GM19324 (cell line): ENCODE data around the gene CABP4.
"Not testable (repeated sequence)": the region's sequence is repeated elsewhere in the genome, so short reads cannot be mapped to it uniquely, and the experiment has no call there.

Source experiments
- ATAC-seq: cut with Tn5 transposase; IDR thresholded peaks from one replicate; pipeline ENCODE4 v1.9.1; 2021; ENCODE audit warnings: mild to moderate bottlenecking, moderate library complexity; ENCODE audit not compliant: unreplicated experiment, low FRiP score

The CABP4 gene

DNA sequence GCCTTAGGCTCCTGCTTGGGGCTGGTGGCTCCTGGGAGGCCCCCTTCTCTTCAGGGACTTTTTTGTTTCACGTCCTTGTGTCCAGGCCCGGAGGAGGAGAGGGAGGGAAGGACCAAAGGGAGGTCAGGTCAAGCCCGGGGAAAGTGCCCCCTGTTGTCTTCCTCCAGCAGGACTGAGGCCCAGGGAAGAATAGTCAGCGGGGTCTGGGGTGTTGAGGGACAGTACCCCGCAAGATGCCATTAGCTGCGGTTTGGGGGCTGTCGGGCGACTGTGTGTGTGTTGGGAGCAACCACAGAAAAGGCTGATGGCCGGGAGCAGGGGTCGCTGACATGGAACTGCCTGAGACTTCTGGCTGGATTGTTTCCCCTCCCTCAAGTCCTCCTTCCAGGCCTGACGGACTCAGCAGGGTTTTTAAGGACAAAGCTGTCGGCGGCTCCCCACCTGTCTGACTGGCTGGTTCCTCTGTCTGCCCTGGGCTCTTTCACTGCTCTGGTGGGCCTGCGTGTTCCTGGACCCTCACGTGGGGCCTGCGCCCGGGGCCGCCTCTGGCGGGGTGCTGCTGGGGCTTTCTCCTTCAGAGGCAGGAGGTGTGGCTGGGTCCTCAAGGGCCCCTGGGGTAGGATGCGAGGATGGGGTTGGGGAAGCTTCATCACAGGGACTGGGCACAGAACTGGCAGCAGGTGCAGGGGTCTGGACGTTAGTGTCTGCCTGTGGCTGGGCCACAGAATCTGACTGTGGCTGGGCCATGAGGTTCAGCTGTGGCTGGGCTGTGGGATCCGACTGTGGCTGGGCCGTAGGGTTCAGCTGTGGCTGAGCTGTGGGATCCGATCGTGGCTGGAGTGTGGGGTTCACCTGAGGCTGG is 4.1 kb upstream of the CABP4 start:
- ATAC-seq = no peak

DNA sequence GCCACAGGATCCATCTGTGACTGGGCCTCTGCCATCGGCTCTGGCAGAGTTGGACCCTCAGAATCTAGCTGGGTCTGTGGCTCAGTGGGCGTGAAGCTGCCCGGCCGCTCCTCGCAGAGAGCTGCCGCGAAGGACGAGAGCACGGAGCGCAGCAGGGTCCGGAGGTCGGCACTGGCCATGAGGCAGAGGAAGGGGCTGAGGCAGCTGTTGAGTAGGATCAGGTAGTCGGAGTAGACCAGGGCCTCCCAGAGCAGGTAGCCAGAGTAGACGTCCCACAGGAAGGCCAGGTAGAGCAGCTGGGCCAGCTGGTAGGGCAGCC is 3.5 kb upstream of the CABP4 start:
- no peak for ATAC-seq

DNA sequence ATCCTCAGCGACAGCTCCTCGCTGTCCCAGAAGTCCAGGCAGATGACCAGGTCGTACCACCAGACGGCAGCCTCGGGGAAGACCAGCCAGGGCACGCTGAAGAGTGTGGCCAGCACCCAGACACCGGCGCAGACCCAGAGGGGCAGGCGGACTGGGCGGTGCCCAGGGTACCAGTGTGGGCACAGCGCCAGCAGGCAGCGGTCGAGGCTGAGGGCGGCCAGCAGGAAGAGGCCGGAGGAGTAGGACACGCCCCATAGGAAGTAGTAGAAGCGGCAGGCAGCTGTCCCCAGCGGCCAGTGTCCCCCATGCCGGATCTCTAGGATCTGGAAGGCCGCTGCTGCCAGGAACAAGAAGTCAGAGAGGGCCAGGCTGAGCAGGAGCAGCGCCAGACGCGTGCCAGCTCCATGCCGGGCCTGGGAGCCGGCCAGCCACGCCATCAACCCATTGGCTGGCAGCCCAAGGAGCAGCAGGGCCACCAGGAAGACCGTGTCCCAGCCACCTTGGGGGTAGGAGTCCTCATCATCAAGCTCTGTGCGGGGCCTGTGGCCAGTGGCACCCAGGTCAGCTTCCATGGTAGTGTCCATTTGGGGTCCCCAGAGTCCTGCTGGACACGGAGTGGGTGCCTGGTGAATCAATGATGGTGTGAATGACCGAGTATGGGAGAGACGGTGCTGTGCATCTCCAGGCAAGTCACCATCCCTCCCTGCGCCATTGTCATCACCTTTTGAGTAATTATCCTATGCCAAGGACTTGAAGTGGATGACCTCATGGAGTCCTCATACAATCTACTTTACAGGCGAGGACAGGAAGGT is 2.8 kb upstream of the CABP4 start, which contains the start of gene GPR152:
Gene GPR152, minus strand, starts transcription at position 589 of the 812 bp plus-strand sequence. Its CDS starts 5 bp downstream, at position 584.
- ATAC-seq = no peak

DNA sequence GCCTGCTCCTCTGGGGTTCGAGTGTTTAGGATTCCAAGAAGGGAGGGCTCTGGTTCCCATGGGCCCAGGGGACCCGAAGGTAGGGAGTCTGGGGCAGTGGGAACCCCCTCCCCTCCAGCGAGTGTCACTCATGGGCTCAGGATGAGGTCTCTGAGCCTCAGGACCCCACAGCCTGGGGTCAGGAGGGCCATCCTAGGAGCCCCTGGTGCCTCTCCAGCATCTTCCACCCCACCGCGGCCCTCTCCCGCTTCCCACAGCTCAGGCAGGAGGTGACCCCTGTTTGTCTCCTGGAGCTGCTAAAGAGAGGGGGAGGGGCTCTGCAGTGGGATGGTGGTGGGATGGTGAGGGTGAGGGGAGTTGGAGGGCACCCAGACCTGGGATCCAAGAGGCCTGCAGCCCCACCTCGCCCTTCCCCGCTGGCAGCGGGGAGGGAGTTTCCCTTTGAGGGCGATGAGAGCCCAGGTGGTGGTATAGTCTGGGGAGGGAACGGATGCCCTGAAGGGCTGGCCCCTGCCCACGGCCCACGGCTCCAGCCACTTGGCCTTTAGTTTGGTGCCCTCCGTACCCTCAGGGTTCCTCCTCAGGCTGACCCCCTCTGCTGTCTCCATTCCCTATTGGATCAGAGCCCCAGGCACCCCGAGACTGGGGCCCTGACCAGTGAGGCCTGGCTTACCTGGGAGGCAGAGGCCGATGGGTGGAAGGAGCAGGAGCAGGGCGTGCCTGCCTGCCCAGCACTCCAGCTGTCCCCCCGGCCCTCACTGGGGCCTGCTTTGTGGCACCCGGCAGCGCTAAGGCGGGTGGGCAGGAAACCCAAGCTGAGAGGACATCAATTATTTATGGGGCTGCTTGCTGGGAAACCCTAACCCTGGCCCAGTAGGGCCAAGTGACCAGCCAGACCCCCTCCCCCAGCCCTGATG is 1.1 kb upstream of the CABP4 start:
- no peak for ATAC-seq

DNA sequence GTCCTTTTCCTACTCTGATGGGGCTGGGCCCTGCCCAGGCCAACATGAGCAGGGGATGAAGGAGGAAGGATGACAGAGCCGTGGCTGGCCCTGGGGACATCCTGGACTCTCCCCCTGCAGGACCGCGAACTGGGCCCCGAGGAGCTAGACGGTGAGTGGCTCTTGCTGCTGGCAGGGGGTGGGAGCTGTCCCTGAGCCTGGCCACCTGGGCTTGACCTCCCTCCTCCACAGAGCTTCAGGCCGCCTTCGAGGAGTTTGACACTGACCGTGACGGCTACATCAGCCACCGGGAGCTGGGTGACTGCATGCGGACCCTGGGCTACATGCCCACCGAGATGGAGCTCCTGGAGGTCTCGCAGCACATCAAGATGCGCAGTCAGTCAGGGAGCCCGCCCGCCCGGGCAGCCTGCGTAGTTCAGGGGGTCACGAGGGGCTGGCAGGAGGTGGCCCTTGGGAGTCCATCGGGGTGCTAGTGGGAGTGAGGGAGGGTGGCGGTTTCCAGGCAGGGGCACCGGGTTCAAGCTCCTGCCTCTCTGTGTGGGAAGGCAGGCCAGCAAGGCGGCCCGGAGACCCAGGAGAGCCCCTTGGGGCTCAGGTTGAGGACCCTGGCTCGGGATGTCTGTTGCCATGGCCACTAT is 1.0 kb downstream of the CABP4 start:
- no peak for ATAC-seq

DNA sequence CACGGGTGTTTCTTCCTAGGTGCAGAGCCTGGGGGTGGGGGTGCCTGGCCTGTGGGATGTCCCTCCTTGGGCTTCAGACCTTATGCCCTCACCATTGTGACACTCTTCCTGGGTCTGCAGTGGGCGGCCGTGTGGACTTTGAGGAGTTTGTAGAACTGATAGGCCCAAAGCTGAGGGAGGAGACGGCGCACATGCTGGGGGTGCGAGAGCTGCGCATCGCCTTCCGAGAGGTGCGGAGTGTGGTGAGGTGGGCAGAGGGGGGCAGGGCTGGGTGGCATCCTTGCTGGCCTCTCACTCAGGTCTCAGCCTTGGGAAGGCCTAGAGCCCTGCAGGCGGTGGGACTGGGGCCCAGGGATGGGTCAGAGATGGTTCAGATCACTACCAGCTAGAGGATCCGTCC is 2.3 kb downstream of the CABP4 start:
- ATAC-seq = no peak

DNA sequence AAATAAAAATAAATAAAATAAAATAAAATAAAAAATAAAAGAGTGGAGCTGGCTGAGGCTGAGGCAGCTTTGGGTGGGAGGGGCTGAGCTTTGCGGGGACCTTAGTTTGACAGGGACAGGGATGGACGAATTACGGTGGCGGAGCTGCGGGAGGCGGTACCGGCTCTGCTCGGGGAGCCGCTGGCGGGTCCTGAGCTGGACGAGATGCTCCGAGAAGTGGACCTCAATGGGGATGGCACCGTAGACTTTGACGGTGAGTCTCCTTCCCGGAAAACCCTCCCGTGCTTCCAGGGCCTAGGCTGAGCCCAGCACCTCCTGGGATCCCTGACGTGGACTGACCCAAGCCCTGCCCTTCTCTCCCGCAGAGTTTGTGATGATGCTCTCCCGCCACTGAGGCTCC is 3.1 kb downstream of the CABP4 start:
- ATAC-seq = no peak

DNA sequence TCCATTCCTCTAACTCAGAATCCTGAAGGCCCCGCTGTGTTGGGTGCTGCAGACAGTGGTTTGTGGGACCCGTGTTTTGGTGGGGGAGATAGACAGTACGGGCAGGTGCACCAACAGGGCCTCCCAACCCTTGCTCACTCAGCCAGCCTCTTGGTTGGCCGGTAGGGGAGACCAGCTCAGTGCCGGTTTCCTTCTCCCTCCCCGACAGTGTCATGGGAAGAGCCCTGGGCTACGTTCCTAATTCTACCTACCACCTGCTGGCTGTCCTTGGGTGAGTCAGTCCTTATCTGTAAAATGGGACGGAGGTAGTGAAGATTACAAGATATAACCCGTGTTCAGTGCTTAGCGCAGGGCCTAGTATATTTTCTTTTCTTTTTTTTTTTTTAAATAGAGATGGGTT is 8.0 kb downstream of the CABP4 start:
- ATAC-seq = no peak

DNA sequence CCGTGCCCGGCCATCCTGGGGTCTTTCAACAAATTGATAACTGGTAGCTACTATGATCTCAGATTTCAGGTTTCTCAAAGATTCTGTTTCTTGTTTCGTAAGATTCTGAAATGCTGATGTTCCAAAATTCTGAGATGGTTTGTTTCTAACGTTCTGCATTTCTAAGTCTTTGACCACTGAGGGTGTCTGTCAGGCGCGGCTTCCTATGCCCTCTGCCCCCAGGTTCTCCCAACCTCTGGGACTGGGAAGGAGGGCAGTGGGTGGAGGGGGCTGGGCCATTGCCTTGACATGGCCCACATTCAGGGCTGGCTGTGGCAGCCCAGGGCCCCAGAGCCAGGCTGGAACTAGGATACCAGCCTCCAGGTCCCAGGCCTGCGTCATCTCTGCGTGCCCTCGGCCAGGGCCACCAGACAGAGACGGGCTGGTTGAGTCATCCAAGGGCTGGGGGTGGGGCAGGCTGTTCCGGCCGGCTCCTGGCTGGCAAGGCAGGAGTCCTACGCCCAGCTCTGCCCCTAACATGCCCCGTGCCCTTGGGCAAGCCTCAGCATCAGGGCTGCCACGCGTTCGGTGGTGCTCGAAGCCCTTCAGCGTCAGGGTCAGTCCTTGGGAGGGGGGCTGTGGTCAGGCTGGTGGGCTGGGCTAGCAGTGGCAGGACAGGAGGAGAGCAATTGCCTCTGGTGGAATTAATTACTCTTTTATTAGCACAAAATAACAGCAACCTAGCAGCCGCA is 8.7 kb downstream of the CABP4 start:
- no peak for ATAC-seq

DNA sequence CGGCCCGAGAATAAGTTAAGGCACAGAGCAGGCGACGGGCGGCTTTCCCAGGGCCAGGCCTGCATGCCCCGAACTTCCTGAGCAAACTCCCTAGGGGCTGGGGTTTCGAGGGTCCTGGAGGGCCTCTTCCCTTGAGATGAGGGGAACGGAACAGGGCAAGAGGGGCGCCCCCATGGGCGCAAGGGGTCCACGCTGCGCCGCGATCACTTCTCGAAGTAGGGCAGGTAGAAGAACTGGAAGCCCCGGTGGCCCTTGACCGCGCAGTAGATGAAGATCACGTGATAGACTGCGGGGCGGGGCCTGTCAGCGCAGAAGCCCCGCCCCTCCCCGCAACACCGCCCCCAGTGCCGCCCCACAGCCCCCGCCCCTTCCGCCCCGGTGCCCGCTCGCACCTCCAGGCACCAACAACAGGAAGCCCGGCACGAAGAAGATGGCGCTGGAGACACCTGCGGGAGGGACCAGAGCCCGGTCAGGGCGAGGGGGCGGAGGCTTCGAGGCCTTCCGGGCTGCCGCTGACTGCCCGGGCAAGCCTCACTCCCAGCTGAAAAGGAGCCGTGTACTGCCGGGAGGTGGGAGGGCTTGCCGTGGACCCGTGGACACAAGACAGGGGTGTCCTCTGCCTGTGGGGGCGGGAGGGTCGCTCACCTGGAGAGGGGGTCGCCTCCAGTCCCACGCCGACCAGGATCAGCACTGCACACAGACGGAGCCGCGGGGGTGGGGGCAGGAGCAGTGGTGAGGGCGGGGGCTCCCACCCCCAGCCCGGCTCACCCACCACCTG is 9.4 kb downstream of the CABP4 start:
- ATAC-seq = peak; percentile 49

DNA sequence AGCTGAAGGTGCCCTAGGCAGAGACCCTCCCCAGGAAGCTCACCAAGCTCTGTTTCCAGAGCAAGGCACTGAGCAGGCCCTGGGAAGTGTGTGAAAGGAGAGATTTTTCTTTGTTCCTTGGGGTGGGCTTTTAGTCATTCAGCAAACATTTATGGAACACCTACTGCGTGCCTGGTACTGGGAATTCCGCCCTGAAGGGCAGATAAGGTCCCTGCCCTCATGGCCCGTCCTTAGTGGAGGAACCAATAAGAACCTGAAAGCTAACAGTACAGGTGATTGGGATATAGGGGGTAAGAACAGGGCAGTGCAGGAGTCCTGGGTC is 10.0 kb downstream of the CABP4 start:
- ATAC-seq = no peak

DNA sequence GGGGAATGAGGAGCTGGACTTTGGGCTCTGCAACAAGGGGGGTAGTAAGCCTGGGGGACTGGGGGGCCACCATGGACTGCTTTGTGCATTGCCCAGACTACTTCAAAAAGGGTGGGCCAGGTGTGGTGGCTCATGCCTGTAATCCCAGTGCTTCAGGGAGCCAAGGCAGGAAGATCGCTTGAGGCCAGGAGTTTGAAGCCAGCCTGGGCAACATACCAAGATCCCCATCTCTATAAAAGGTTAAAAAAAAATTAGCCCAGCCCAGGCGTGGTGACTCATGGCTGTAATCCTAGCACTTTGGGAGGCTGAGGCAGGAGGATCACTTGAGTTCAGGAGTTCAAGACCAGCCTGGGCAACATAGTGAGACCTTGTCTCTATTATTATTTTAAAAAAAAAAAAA is 10.4 kb downstream of the CABP4 start:
- ATAC-seq = not testable (repeated sequence)

DNA sequence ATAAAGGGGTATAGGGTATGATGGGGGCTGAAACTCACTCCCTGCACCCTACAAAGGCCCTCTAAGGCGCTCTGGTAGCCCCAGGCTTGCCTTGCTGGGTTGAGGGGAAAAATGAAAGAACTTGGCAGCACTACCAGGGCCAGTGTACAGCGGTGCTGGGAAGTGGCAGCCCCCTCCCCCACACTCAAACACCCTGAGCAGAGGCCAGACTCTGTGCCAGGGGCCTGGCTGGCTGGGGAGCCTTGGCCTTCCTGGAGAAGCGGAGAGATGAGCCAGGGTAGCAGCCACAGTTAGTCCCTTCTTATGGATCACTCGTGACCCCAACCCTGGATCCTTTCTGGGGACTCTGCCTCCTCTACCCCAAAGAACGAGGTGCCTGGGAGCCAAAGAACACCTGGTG is 11.2 kb downstream of the CABP4 start:
- ATAC-seq = no peak

DNA sequence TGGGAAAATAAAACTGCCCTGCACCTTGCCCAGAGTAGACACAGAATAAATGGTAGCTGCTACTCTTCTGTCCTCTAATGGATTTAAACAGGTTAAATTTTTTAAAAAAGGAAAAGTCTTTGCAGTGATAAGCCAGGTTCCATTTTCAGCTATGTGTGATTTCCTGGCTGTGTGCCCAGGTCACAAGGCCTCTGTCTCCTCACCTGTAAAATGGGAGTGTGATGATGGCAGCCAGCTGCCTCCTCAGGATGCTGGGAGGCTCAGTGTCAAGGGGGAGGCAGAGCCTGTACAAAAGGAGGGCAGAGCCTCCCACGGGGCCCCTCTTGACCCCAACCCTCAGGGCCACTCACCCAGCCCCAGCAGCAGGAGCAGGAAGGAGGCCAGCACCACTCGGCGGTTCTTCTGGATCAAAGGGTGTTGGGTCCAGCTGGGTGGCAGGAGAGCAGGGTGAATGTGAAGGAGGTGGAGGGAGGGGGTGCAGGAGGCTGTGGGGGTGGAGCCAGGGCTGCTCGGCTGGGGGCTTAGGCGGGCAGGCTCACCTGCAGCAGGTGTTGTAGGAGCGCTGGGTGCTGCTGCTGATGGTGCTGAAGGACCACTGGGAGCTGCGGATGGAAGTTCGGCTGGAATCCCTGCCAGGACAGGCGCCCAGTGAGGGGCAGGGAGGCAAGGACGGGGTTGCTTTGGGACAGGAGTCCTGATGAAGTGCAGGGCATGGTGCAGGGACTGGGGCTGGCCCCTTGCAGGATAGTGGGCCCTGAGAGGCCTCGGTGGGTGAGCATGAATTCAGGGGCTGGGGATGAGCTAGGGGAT is 12.0 kb downstream of the CABP4 start:
- no peak for ATAC-seq

DNA sequence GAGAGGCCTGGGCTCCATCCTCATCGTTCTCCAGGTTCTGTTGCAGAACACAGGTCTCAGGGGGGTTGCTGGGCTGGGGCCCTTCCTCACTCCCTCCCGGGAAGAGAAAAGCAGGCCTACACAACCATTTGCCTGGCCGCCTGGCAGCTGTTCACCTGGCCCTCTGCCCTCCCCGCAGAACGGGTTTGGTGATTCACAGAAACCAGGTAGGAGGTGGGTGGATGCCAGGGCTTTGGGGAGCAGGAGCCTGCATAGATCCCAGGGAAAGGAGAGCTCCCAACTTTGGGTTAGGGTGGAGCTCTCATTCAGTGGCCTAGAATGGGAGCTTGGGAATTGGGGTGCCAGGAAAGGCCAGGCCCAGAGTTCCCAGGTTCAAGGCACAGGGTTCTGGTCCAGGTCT is 12.9 kb downstream of the CABP4 start:
- no peak for ATAC-seq

DNA sequence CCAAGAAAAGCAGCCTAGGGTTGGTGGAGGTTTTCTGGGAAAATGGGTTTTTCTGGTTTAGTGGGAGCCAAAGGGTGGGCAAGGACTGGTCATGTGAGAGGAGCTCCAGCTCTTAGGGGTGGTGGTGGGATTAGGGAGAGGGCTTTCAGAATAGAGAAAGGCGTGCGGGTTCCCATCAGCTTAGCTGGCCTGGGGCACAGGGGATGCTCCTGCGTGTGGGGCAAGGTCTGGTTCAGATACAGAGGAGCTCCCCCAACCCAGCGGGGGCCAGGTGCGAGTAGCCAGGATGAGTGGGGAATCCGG is 13.3 kb downstream of the CABP4 start:
- ATAC-seq = no peak

DNA sequence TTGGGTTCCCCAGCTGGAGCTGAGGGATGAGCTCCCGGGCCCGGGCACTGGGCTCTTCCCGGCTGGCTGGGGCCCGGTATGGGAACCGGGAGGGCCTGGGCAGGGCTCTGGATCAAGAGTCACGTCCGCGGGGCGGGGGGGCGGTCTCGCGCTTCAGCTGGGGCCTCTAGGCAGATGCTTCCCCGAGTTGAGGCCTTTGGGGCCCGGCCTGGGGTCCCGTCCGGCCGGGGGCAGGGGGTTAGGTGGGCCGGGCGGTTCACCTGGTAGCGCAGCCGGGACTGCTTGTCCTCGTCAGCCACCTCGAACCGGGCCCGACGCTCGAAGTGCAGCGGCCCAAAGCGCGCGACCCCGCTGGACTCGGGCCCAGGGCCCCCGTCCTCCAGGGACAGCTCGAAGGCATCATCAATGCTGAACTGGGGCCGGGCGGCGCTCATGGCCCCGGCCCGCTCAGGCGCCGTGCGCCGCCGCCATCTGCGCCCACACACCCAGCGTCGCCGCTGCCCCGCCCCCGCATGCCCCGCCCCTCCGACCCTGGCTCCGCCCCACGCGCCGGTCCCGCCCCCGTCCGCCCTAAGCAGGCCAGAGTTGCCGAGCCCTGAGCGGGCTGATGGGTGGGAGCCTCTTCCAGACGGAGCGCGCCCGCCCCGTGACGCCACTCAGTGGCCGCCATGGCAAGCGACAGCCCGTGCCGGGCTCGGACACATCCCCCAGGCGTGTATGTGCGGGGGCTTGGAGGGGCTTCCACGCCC is 13.8 kb downstream of the CABP4 start, which contains the start of gene TMEM134:
Gene TMEM134, minus strand, starts transcription at position 493 of the 749 bp plus-strand sequence. Its CDS starts 59 bp downstream, at position 434.
- ATAC-seq = peak; percentile 61

DNA sequence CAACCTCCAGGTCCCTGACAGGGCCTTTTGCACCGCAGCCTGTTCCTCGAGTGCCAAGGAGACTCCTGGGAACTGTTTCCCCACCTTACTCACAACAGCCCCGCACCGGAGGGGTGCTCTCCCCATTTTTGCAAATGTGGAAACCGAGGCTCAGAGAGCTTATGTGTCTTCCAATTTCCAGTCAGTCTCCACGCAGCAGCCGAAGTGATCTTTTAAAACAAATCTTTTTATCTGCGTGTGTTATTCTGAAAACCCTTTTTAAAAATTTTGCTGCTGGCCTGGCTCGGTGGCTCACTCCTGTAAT is 14.3 kb downstream of the CABP4 start:
- ATAC-seq = no peak
